ENCODE measurements around the gene AHNAK. TPM values are rescaled to one million over a fixed set of nuclear protein-coding genes. Genes with fewer than 3 reads are reported as not detected.

Gene AHNAK
- total and polyA plus RNA-seq, 2 of the 8 experiments (the other 6 are each of a cell fraction or from before 2014, with no cell fraction given) = 2.0 to 5.8 TPM

DNA sequence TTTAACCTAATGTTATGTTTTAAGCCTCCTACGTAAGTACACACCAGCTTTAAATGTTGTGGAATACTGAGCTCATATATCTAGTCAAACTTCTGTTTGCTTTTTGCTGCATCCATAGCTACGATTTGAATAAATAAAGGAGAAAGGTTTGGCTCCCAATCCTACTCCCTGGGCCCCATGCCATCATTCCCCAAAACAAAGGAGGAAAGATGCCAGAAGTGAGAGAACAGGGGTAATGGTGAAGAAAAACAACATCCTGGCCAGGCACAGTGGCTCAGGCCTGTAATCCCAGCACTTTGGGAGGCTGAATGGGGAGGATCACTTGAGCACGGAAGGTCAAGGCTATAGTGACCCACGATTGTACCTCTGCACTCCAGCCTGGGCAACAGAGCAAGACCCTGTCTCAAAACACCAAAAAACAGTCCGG is 101.3 kb downstream of the AHNAK start:
- H4K5ac ChIP-seq (ENCODE audit: insufficient read length, low read depth, low read length) = no peak overlapping the region
- no peaks in the 10 kb centered on the region for H3K79me2 ChIP-seq (ENCODE audit: control insufficient read depth in 1 of 2, insufficient read depth in 2 of 2, low read length in 2 of 2)
- no peak overlapping the region for H3K4me2 ChIP-seq (ENCODE audit: insufficient read depth in 1 of 2, low read depth in 2 of 2, low read length in 2 of 2)
- H3K56ac ChIP-seq (replicated peaks; ENCODE audit: insufficient read length, low read depth, low read length) = no peak overlapping the region
- no peak overlapping the region for H3K4ac ChIP-seq (replicated peaks; ENCODE audit: insufficient read length, low read depth, low read length)
- H3K9ac ChIP-seq (replicated peaks in 1 of 4; ENCODE audit: extremely low read depth in 1 of 4, low read depth in 3 of 4, low read length in 3 of 4) = no peak overlapping the region
- no peaks in the 10 kb centered on the region for H3K36me3 ChIP-seq (ENCODE audit: control insufficient read depth in 2 of 4, insufficient read depth in 4 of 4, low read length in 3 of 4)
- no peak overlapping the region for H2AFZ ChIP-seq (ENCODE audit: low read length)
- no peaks in the 10 kb centered on the region for H4K20me1 ChIP-seq (replicated peaks in 1 of 2; ENCODE audit: control insufficient read depth in 1 of 2, insufficient read depth in 2 of 2, low read length in 2 of 2)
- H3K23ac ChIP-seq (ENCODE audit: insufficient read length) = no peak overlapping the region
- H2BK12ac ChIP-seq (ENCODE audit: low read depth, low read length) = no peak overlapping the region
- H4K8ac ChIP-seq (ENCODE audit: extremely low read depth, insufficient read depth, low read length) = no peak overlapping the region
- no peaks in the 10 kb centered on the region for H3K79me1 ChIP-seq (ENCODE audit: low read depth, low read length)
- FAIRE-seq (no peak), DNase-seq (ENCODE audit: low read depth in 1 of 2, low spot score in 2 of 2) (no peak)
- ChIA-PET POLR2A (ENCODE audit: partially characterized antibody) (interaction anchor here (0.9 to 2.2 kb wide), 3 partner anchors 13 to 110 kb away, joined by 3 to 7 read pairs (median 5); no protein-coding TSS in a partner anchor), CTCF (ENCODE audit: partially characterized antibody) (interaction anchor here (0.7 to 2.6 kb wide), 11 partner anchors 12 to 178 kb away, joined by 3 to 21 read pairs (median 4); no protein-coding TSS in a partner anchor)
- H2AK5ac ChIP-seq (ENCODE audit: low read depth, low read length) = no peak overlapping the region
- no peak overlapping the region for H4K91ac ChIP-seq (replicated peaks; ENCODE audit: insufficient read length, low read length)
- no peak overlapping the region for H3K4me3 ChIP-seq (ENCODE audit: extremely low read depth in 1 of 4, insufficient read depth in 2 of 4, low read depth in 3 of 4, low read length in 4 of 4)
- peaks cover 0 to 4% (median 0%) of the 10 kb centered on the region in 4 experiments; a peak in 2 of 7 replicates for H3K4me1 ChIP-seq (replicated peaks in 1 of 4; ENCODE audit: control insufficient read depth in 3 of 4, insufficient read depth in 4 of 4, low read length in 3 of 4)
- H3K18ac ChIP-seq (ENCODE audit: extremely low read depth, low read length) = no peak overlapping the region
- no peak overlapping the region for H2BK20ac ChIP-seq (ENCODE audit: low read length)
- WGBS, 2 experiments (ENCODE audit: extremely low coverage in 1 of 2, insufficient coverage in 1 of 2, insufficient read length in 1 of 2, insufficient replicate concordance in 2 of 2, low coverage in 1 of 2, low lambda C conversion rate in 2 of 2, missing lambda C conversion rate in 1 of 2) = 94% methylated on average over 5 of the region's 5 CpGs; no CpG with 5 or more reads in 1 of the 2 experiments
- H3K23me2 ChIP-seq (ENCODE audit: low read depth, low read length) = no peaks in the 10 kb centered on the region
- H2BK15ac ChIP-seq (ENCODE audit: low read length) = no peak overlapping the region
- no peak overlapping the region for H3K14ac ChIP-seq (ENCODE audit: insufficient read length)
- H2BK5ac ChIP-seq (ENCODE audit: low read depth, low read length) = no peak overlapping the region
- no peaks in the 10 kb centered on the region for H3K27me3 ChIP-seq (replicated peaks in 1 of 4; ENCODE audit: control insufficient read depth in 3 of 4, extremely low read depth in 1 of 4, insufficient read depth in 3 of 4, low read length in 3 of 4)
- H3K27ac ChIP-seq (ENCODE audit: low read depth, low read length) = no peak overlapping the region
- H3K9me3 ChIP-seq (ENCODE audit: insufficient read depth in 2 of 2, low read depth in 1 of 2, low read length in 1 of 2) = no peaks in the 10 kb centered on the region
- no peak overlapping the region for H2BK120ac ChIP-seq (replicated peaks; ENCODE audit: low read depth, low read length)
- TF ChIP-seq ZNF274 (IDR thresholded peaks at IDR 0.05; ENCODE audit: borderline replicate concordance, extremely low read depth, low read length) (no peak), FOSL1 (IDR thresholded peaks at IDR 0.05; ENCODE audit: insufficient read depth, low read depth, low read length) (no peak), TAF1 (IDR thresholded peaks at IDR 0.05; ENCODE audit: low read depth, low read length) (no peak), EP300 (IDR thresholded peaks at IDR 0.05; ENCODE audit: borderline replicate concordance in 1 of 2, low read depth in 2 of 2, low read length in 2 of 2) (no peak), SRF (IDR thresholded peaks at IDR 0.05; ENCODE audit: low read depth, low read length) (no peak), RXRA (IDR thresholded peaks at IDR 0.05; ENCODE audit: insufficient read depth, low read depth, low read length) (no peak), GTF2F1 (IDR thresholded peaks at IDR 0.05; ENCODE audit: borderline replicate concordance, low read depth, low read length) (no peak), SP2 (IDR thresholded peaks at IDR 0.05; ENCODE audit: low read length) (no peak), TEAD4 (IDR thresholded peaks at IDR 0.05; ENCODE audit: low read depth, low read length) (no peak), CHD2 (IDR thresholded peaks at IDR 0.05; ENCODE audit: low read length) (no peak), MAFK (IDR thresholded peaks at IDR 0.05; ENCODE audit: low read depth, low read length) (no peak), KDM1A (IDR thresholded peaks at IDR 0.05; ENCODE audit: borderline replicate concordance, low read length) (no peak), NRF1 (IDR thresholded peaks at IDR 0.05; ENCODE audit: low read depth, low read length) (no peak), BRCA1 (IDR thresholded peaks at IDR 0.05; ENCODE audit: low read depth, low read length) (no peak), RBBP5 (IDR thresholded peaks at IDR 0.05; ENCODE audit: borderline replicate concordance, low read depth, low read length) (no peak)
